GM19463 (cell line): Measurements from ENCODE around the gene MMP10.
"Not testable (repeated sequence)": the region's sequence is repeated elsewhere in the genome, so short reads cannot be mapped to it uniquely, and the experiment has no call there.

Source experiments
- ATAC-seq: cut with Tn5 transposase; IDR thresholded peaks from one replicate; pipeline ENCODE4 v1.9.1; 2021; ENCODE audit warnings: mild to moderate bottlenecking, moderate library complexity; ENCODE audit not compliant: unreplicated experiment

The MMP10 gene

GRCh38 chr11:102784380-102784779, 4.0 kb upstream of the MMP10 start:
- ATAC-seq = no peak

GRCh38 chr11:102783720-102784119, 3.3 kb upstream of the MMP10 start:
- ATAC-seq = no peak

DNA sequence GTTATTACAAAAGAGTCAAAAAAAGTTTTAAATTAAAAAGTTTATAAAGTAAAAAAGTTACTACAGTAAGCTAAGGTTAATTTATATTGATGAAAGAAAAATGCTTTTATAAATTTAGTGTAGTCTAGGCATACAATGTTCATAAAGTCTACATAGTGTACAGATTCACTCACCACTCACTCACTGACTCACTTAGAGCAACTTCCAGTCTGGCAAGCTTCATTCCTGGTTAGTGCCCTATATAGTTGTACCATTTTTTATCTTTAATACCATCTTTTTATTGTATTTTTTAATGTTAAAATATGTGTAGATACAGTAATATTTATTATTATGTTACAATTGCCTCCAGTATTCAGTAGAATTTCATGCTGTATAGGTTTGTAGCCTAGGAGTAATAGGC, 2.6 kb upstream of the MMP10 start:
- ATAC-seq = no peak

DNA sequence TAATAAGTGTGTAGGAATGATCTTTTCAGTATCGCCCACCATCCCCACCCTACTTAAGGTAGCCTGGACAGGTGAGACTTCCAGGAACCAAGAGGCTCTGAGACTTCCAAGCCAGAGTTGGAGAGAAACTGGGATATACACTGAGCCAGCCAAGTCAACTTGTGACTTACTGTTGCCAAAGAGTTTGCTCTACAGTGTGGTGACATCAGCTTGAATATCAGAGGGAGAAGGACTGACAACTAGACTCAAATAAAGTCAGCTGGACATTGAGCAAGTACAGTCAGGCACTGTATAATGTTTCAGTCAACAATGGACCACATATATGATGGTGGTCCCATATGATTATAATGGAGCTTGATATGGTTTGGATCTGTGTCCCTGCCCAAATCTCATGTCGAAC, 1.2 kb upstream of the MMP10 start:
- ATAC-seq = no peak

DNA sequence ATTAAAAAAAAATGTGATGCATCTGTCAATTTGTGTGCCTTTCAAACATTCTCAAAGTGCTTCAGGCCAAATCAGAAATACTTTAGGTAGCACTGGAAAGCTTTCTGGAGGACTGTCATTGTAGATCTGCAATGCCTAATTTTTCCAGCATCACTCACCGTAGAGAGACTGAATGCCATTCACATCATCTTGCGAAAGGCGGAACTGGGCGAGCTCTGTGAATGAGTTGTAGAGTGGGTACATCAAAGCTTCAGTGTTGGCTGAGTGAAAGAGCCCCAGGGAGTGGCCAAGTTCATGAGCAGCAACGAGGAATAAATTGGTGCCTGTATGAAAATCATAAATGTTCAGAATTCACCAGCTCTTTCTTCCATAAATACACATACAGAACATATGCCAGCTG, 4.0 kb downstream of the MMP10 start:
- no peak for ATAC-seq

- ATAC-seq = no peak
These were observed 7.0 kb downstream of the MMP10 start for GRCh38 chr11:102773386-102773785.

DNA sequence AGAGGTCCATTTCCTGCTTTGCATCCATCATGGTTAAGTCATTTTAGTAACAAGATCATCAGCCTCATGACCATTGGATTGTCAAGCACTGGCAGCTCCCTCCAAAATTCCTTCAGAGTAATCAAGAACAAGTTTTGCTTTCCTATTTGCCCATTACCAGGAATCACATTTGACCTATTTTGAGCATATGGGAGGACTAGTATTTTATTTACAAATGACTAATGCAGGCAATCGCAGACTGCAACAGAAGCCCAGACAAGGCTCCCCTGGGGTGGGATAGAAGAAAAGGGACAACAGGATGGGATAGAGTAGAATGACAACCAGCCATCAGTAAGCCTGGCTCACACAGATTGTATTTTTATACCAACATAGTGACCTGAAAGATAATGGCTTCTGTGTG, 9.1 kb downstream of the MMP10 start:
- ATAC-seq = no peak

DNA sequence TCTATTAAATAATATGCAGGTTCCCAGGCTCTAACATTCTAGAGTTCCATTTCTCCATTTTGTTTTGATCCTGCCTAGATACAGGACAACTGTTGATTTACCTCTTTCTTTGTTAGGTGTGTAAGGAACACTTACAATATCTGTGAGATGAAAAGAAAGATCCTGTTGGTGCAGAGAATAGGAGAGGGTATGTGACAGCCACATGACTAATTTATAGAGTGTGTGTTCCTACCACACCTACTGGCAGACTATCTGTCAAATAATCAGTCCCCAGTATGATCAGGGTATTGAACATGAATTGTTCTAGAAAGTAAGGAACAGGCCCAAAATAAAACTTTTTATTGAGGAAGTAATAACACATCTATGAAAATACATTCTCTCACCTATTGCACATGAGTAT, 10.2 kb downstream of the MMP10 start:
- no peak for ATAC-seq

GRCh38 chr11:102767800-102768199, 12.6 kb downstream of the MMP10 start:
- no peak for ATAC-seq

DNA sequence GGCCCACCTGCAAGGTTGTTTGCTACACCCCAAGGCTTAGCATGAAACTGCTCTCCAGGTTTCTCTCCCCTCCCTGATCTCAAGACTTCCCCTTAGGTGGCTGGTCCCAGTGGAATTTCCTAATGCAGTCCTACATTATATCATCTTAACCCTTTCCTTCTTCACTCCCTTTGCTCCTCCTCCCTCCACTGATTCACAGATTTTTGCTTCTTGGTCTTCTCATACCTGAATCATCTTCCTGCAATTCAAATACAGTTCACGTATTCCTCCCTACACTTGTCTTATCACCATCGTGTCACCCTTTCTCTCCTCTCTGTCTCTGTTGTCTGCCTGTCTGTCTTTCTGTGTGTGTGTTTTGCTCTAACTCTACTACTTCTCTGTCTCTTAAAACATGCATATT, 17.0 kb downstream of the MMP10 start:
- ATAC-seq = no peak

DNA sequence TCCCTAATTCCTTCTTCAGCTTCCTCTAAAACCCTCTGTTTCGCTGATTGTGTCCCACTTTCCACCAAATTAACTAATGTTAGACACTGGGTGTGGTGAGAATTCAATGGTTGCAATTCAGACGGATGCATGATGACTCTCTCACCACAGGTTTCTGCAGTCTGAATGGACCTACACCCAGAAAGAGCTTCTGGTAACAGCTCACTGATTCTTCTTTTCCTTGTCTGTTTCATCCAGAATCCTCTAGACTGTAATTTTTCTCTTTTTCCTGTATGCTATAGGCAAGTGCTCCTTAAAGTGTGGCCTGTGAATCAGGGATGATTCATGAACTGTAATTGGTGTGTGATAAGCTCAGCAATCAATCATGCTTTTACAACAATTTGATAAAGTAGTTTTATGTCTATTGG, 18.1 kb downstream of the MMP10 start:
- no peak for ATAC-seq

DNA sequence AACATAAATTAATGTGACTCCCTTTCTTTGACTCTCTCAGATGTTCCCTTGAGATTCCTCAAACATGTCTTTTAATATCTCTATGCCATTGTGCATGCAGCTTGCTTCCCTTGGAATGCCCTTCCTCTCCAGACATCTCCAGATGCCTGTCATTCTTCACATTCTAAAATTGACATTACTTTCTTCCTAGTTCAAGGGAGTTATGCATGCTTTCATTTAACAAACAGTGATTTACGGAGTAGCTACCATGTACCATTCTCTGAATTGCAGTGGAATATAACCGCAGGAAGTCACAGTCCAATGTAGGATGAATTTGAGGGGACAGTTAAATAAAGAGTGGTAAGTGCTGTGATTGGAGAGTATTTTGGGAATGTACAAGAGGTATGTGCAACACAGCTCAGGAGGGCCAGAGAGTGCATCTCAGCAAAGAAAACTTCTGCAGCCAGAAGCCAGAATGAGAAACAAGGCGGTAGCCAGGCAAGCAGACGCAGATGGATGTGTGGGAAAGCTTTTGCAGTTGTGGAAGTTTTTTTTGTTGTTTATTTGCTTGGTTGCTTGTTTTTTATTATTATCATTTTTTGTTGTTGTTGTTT, 18.7 kb downstream of the MMP10 start:
- no peak for ATAC-seq

- no peak for ATAC-seq
These were observed 19.9 kb downstream of the MMP10 start for GRCh38 chr11:102760344-102761035.

GRCh38 chr11:102757823-102758549, 22.4 kb downstream of the MMP10 start:
- ATAC-seq = no peak

DNA sequence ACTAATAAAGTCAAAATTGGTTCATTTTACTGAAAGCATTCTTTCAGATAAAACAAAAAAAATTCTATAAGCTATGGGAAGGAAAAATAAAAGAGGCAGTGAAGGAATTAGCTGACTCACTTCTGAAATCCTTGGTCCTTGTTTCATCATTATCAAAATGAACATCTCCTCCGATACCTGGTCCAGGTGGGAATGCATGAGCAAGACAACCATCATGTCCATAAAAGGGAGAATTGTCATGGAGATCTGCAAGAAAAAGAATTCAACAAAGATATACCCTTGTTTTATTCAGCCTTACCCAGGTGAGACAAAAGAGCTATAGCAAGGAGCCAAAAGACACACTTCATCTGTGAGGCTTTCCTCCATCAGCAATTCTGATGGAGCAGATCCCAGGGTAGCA, 27.2 kb downstream of the MMP10 start:
- ATAC-seq = no peak

- no peak for ATAC-seq
These were observed 28.8 kb downstream of the MMP10 start for GRCh38 chr11:102751673-102752072.

- no peak for ATAC-seq
These were observed 31.2 kb downstream of the MMP10 start for GRCh38 chr11:102749101-102749722.

GRCh38 chr11:102746746-102747578, 33.5 kb downstream of the MMP10 start:
- ATAC-seq = not testable (repeated sequence)

- ATAC-seq = no peak
These were observed 45.8 kb downstream of the MMP10 start for GRCh38 chr11:102734650-102735049.

- ATAC-seq = peak; percentile 94
These were observed 47.1 kb downstream of the MMP10 start for GRCh38 chr11:102733232-102733875.
